D721Med (cell line): ENCODE results near the gene IL21R.

Source experiments
- DNase-seq: peaks from one replicate; pipeline ENCODE4 v3.0.0; 2011; ENCODE audit warnings: low spot score; ENCODE audit not compliant: insufficient read length
- FAIRE-seq: peaks from 2 replicates; lab custom pipeline; 2011; peaks lifted over from hg19 to GRCh38; lab: Jason Lieb, UNC
- TF ChIP-seq, protein P1 (sequence below): IDR thresholded peaks from 2 replicates; pipeline ENCODE4 v1.5.1; 2012; ENCODE audit warnings: mild to moderate bottlenecking, control low read depth; ENCODE audit not compliant: insufficient read depth; ENCODE audit errors: missing control alignments

IL21R gene

DNA sequence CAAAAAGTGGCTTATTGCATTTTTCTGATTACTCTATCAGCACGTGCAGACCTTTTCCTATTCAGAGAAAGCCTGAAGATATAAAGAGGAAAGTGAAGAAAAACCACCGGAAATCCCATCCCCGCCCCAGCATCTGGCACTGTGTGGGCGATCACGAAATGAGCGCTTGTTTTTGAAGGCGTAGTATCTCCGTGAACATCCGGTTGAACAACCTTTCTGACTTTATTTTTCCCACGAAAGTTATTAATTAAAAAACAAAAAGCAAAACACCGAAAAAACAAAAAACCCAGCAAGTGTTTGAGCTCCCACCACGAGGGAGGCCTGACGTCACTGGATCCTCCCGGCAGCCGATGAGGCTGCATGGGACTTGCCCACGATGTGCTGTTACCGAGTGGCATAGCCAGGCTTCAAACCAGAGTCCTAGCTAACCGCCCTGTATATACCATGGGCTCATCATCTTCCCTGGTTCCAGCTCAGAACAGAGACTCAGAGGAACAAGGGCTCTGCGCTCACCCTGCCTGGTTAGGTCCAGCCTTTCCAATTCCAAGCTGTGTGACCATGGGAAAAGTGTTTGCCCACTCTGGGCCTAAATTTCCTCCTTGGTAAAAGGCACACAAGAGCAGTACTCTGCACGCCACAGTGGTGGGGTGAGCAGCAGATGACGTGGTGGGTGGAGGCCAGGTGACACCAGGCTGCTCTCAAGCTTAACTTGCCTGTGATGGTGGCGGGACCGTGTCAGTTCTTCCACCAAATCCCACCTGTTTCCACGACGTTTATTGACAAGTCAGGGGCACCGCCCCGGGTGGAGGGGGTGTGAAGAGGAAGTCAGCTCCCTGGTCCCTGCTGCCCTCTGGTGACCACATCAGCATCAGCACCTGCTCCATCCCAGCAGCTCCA is 34.3 kb upstream of the IL21R start:
- FAIRE-seq (no peak), DNase-seq (peak; percentile 47)
- TF ChIP-seq, protein P1, sequence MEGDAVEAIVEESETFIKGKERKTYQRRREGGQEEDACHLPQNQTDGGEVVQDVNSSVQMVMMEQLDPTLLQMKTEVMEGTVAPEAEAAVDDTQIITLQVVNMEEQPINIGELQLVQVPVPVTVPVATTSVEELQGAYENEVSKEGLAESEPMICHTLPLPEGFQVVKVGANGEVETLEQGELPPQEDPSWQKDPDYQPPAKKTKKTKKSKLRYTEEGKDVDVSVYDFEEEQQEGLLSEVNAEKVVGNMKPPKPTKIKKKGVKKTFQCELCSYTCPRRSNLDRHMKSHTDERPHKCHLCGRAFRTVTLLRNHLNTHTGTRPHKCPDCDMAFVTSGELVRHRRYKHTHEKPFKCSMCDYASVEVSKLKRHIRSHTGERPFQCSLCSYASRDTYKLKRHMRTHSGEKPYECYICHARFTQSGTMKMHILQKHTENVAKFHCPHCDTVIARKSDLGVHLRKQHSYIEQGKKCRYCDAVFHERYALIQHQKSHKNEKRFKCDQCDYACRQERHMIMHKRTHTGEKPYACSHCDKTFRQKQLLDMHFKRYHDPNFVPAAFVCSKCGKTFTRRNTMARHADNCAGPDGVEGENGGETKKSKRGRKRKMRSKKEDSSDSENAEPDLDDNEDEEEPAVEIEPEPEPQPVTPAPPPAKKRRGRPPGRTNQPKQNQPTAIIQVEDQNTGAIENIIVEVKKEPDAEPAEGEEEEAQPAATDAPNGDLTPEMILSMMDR: peak; percentile 49

DNA sequence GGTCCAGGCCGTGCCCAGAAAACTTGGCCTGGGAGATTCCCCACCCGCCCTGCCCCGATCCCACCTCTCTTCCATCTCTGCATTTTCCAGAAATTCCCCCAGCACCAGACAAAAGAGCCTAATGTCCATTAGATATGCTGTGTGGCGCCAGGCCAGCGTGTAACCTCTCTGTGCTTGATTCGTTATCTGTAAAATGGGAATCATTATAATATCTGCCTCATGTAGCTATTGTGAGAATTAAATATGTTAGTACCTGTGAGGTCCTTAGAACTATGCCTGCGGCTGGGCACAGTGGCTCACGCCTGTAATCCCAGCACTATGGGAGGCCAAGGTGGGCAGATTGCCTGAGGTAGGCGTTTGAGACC is 33.6 kb upstream of the IL21R start:
- FAIRE-seq: no peak
- TF ChIP-seq, protein P1: no peak
- DNase-seq: no peak

DNA sequence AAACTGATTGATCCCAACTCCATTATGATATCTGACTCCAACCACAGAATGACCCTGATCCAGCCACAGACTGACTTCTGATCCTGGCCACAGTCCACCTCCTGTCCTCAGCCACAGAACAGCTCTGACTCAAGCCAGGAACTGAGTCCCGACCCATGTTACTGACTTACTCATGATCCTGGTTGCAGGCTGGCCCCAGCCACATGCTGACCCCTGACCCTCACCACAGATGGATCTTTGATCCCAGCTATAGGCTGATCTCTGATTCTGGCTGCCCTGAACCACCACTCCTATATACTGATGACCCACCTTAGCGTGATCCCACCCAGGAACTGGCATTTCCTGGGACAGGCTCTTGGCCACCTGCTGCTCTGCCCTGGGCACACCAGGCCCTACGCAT is 32.2 kb upstream of the IL21R start:
- FAIRE-seq (no peak), DNase-seq (no peak)
- TF ChIP-seq, protein P1: no peak

DNA sequence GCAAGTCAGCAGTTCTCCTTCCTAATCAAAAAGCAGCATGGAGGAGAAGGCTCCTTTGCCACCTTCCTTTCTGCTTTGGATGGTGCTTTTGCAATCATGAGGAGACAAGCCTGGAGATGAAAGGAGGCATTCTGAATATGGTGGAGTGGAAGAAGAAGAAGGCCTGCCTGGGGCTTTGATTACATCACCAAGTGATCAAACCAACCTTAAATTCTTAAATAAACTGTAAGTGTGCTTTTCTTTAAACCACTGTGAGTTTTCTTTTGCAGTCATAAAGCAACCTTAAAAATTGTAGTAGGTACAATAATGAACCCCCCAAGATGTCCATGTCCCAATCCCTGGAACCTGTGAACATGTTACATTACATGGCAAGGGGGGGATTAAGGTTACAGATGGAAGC is 31.7 kb upstream of the IL21R start:
- no peak for FAIRE-seq
- TF ChIP-seq, protein P1: no peak
- DNase-seq: no peak

DNA sequence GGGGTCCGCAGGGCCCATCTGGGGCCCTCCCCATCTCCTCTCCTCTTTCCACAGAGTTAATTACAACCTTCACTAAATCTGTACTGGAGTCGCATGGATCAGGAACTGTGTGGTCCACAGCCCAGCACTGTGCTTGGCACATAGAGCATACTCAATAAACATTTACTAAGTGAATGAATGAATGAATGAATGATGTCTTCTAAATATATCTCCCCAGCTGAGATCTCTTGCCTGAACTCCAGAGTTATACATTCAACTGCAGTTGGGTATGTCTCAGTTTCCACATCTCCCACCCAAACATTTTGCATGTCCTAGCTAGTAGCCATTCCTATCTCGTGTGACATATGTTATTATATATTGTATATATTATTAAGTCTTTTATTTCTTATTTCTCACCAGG is 28.7 kb upstream of the IL21R start:
- FAIRE-seq (no peak), DNase-seq (no peak)
- TF ChIP-seq, protein P1: no peak

DNA sequence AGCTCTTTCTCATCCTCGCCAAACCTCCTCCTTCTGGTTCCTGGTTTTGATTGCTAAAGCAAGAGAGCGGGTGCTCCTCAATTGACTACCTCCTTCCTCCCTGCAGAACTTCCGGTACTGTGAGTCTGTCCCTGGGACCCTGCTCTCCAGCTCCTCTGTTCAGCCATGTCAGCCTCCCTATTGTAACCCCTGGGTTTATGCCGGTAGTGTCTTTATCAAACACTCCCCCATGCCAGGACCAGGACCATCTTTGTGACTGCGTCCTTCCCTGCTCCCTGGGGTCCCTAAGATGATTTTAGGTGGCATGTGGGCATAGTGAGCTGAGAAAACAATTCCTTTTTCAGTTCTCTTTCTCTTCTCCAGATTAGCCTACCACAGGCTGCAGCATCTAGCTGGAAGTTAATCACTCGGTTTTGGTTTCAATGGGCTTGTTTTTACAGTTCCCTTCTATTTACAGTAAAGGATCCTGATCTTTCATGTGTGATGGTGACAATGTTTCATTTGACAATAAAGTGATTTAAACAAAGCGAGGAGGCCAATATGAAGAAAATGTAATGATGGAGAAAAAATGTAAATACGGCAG is 27.7 kb upstream of the IL21R start:
- TF ChIP-seq, protein P1: no peak
- DNase-seq (no peak), FAIRE-seq (no peak)
